Activated CD4-positive, alpha-beta T cell treated with anti-CD3 and anti-CD28 coated beads, Interleukin-2, amount 50 U/mL, for 24 hours (primary cell): Measurements from ENCODE around the gene RAB4B.
A peak's percentile ranks its signal among the peaks of the same experiment; 100 is the strongest.
"Not testable (repeated sequence)": the region's sequence is repeated elsewhere in the genome, so short reads cannot be mapped to it uniquely, and the experiment has no call there.

ENCODE experiments used
- DNase-seq, 2 donors: peaks; one replicate each; pipeline ENCODE4 v3.0.0-alpha.2; 2020; ENCODE audit warnings: low read depth in 1 of 2, low spot score in 1 of 2

RAB4B gene

DNA sequence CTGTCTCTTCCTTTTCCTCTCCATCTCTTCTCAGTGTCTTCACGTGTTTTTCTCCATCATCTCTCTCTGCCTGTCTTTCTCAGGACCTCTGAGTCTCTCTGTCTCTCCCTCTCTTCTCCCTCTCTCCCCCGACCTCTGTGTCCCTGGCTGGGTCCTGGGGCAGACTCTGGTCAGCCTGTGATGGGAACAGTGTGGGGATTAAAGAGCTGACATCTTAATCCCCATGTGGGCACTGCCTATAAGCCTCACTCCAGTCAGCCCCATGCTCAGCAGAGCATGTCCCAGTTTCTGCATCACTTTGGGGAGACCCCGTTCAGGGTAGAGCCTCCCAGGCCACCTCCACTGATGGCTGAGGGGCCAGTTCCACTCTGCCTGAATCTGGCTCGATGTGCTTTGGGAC lies 37.2 kb downstream of the RAB4B start:
- no peak for DNase-seq

- peak; percentile 60 to 70 for DNase-seq
Observed at GRCh38 chr19:40818480-40819399, 40.7 kb downstream of the RAB4B start.

DNA sequence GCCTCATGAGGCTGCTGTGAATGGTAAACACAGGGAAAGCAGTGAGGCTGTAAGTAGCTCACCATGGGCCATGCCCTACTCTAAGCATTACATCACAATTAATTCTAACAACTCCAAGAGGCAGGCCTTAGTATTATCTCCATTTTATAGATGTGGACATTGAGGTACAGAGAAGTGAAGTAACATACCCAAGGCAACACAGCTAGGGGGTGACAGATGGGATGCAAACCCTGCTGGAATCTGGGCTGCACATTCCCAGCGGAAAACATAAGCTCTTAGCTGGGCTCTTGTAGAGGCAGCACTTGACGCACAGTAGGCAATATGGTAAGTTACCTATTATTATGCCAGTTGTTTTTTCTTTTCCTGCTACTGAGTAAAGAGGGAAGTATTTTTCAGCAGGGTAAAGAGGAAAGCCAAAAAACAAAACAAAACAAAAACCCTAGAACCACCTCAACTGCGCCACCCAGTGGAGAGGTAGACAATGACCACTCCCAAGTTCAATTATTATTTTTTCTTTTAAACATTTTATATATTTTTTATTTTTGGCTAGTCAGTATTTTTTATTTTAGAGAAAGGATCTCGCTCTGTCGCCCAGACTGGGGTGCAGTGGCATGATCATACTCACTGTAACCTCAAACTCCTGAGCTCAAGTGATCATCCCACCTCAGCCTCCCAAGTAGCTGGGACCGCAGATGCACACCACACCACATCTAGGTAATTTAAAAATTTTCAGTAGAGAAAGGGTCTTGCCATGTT lies 41.6 kb downstream of the RAB4B start:
- not testable (repeated sequence) for DNase-seq

- DNase-seq: no peak
Observed at GRCh38 chr19:40822161-40822560, 44.1 kb downstream of the RAB4B start.

- DNase-seq: not testable (repeated sequence)
Observed at GRCh38 chr19:40822704-40823553, 44.9 kb downstream of the RAB4B start.

- DNase-seq: not testable (repeated sequence)
Observed at GRCh38 chr19:40824916-40825315, 46.9 kb downstream of the RAB4B start.

DNA sequence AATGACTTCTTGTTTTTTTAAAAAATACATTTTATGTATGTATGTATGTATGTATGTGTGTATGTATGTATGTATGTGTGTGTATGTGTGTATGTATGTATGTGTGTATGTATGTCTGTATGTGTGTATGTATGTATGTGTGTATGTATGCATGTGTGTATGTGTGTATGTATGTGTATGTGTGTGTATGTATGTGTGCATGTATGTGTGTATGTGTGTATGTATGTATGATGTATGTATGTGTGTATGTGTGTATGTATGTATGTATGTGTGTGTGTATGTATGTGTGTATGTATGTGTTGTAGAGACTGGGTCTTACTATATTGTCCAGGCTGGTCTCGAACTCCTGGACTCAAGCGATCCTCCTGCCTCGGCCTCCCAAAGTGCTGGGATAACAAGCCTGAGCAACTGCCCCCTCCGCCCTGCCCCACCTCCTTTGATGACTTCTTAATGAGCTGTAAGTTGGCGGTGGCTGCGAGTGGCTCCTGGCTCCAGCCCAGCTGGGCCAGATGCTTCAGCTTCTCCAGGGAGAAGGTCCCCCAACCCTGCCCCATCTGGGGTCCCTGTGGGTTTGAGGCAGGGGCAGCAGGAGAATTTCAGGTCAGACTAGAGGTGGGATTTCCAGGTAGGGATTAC lies 47.5 kb downstream of the RAB4B start:
- not testable (repeated sequence) for DNase-seq

DNA sequence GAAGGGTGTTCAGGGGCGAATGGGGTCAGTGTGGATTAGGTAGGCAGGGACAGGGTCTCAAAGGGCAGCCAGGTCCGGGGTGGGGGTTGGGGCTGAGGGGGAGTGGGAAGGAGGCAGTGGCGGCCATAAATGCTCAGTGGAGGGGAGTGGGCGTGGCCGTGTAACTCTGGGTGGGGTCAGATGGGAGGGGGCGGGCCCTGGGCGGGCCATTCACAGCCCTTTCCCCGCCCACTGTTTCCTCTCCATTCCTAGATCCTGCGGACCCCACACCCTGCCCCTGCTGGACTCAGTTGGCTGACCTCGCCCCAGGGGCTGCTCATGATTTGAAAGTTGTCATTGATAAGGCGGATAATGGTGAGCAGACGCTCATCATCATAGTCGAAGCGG lies 48.3 kb downstream of the RAB4B start:
- DNase-seq: not testable (repeated sequence)

- not testable (repeated sequence) for DNase-seq
Observed at GRCh38 chr19:40826699-40827385, 48.8 kb downstream of the RAB4B start.

- DNase-seq: no peak
Observed at GRCh38 chr19:40827386-40828247, 49.6 kb downstream of the RAB4B start.

GRCh38 chr19:40829205-40829604 lies 51.2 kb downstream of the RAB4B start:
- no peak for DNase-seq

DNA sequence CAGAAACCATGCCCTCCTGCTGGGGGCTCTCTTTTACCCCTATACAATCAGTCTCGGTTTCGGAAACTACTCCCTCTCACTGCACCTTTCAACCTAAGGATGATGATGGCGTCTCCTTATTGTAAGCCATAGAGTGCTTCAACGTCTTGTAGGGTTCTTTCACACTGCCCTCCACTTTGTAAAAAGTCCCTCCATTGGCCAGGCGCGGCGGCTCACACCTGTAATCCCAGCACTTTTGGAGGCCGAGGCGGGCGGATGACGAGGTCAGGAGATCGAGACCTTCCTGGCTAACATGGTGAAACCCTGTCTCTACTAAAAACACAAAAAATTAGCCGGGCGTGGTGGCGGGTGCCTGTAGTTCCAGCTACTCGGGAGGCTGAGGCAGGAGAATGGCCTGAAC lies 52.7 kb downstream of the RAB4B start:
- not testable (repeated sequence) for DNase-seq

GRCh38 chr19:40831502-40832430 lies 53.7 kb downstream of the RAB4B start:
- DNase-seq: no peak

GRCh38 chr19:40832431-40832790 lies 54.4 kb downstream of the RAB4B start:
- DNase-seq: not testable (repeated sequence)

GRCh38 chr19:40833728-40834533 lies 55.9 kb downstream of the RAB4B start:
- not testable (repeated sequence) for DNase-seq

- DNase-seq: no peak
Observed at GRCh38 chr19:40836754-40837429, 58.8 kb downstream of the RAB4B start.

- DNase-seq: not testable (repeated sequence)
Observed at GRCh38 chr19:40838477-40838876, 60.4 kb downstream of the RAB4B start.
